GM21381 (cell line): ENCODE results near the gene MAPK10.

Experiments used
- ATAC-seq: cut with Tn5 transposase; IDR thresholded peaks from one replicate; pipeline ENCODE4 v1.9.1; 2021; ENCODE audit warnings: mild to moderate bottlenecking, moderate library complexity; ENCODE audit not compliant: unreplicated experiment

Gene MAPK10

DNA sequence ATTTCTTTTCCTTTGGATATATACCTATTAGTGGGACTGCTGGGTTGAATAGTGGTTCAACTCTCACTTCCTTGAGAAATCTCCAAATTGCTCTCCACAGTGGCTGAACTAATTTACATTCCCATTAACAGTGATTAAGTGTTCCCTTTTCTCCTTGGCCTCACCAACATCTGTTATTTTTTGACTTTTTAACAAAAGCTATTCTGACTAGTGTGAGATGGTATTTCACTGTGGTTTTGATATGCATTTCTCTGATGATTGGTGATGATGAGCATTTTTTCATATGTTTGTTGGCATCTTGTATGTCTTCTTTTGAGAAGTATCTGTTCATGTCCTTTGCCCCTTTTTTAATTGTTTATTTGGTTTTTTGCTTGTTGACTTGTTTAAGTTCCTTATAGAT is 413.0 kb downstream of the MAPK10 start:
- ATAC-seq: no peak

DNA sequence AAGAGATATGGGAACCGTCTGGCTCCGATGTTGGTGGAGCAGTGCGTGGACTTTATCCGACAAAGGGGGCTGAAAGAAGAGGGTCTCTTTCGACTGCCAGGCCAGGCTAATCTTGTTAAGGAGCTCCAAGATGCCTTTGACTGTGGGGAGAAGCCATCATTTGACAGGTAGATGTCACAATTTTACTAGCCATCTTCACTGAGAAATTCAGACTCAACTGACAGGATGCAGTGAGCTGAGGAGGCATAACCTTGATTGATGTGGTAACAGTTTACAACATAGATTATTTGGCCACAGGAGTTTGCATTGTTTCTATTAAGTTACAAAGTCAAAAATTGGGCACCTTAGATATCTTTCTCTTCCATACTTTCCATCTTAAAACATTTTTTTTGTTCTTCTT is 417.7 kb downstream of the MAPK10 start:
- ATAC-seq: no peak

DNA sequence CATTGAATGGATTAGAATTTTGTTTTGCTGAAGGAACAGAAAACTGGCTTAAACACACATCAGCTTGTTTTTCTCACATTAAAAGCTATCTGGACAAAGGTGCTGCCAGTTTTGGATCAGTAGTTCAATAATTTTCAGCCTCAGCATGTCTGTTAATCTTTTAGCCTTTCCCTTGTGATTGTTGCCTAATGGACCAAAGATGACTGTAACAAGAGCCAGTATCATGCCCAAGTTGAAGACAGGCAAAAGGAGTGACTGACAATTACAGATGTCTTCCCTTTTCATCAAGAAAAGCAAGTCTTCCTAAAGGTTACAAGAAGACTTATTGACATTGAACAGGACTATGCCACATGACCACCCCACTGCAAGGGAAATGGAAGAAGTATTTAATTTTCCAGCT is 419.7 kb downstream of the MAPK10 start:
- no peak for ATAC-seq
